OCI-LY7 (cell line): ENCODE results near the gene GLIS1.

Source experiments
- EZH2phosphoT487 ChIP-seq: fragments of 200-600 bp; sonication (generic); IDR thresholded peaks from 2 replicates; pipeline ENCODE4 v1.6.1; 2018; ENCODE audit warnings: low read depth, borderline replicate concordance, mild to moderate bottlenecking, mixed run types, antibody characterized with exemption, low read length, moderate library complexity, mixed read lengths
- TF ChIP-seq, protein P1 (sequence below): fragments of 200-600 bp; sonication (generic); conservative IDR thresholded peaks from 2 replicates; pipeline ENCODE4 v1.5.1; 2014; ENCODE audit warnings: mild to moderate bottlenecking, antibody characterized with exemption, low read length, moderate library complexity, mixed read lengths

DNA sequence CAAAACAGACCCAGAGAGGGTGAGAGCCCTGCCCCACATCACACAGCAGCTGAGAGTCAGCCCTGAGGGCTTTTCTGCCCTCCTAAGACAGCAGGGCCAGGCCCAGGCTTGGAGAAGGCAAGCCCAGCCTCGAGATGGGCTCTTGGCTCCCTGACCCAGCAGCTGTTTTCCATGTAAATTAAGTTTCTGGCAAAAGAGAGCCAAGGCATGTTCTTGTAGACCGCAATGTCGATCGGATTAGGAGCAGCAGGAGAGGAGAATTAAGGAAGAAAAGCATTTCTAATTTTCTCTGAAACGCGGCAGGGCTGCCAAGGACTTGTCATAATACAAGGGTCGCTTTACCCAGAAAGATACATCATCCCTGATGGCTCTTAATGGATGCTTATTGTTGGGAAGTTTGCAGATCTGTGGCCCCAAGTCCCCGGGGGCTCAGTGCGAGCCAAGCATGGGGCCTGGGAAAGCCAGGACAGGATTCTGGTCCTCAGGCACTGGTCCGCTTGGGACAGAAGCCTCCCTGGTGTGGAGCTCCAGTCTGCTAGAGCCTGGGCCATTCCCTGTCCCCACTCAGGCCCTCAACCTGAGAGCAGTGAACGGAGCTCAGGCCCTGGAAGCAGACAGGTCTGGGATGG is 216.9 kb downstream of the GLIS1 start:
- TF ChIP-seq, protein P1, sequence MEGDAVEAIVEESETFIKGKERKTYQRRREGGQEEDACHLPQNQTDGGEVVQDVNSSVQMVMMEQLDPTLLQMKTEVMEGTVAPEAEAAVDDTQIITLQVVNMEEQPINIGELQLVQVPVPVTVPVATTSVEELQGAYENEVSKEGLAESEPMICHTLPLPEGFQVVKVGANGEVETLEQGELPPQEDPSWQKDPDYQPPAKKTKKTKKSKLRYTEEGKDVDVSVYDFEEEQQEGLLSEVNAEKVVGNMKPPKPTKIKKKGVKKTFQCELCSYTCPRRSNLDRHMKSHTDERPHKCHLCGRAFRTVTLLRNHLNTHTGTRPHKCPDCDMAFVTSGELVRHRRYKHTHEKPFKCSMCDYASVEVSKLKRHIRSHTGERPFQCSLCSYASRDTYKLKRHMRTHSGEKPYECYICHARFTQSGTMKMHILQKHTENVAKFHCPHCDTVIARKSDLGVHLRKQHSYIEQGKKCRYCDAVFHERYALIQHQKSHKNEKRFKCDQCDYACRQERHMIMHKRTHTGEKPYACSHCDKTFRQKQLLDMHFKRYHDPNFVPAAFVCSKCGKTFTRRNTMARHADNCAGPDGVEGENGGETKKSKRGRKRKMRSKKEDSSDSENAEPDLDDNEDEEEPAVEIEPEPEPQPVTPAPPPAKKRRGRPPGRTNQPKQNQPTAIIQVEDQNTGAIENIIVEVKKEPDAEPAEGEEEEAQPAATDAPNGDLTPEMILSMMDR: no peak
- no peak for TF ChIP-seq EZH2phosphoT487
